Peyer's patch (tissue), 4 donors: ENCODE measurements around the gene HSDL1. TPM values are rescaled to one million over a fixed set of nuclear protein-coding genes. Genes with fewer than 3 reads are reported as not detected.

Source experiments
- DNase-seq, 3 donors: peaks; one replicate each; pipeline ENCODE4 v3.0.0-alpha.2; 2017 to 2019
- H3K27ac ChIP-seq, 4 donors: fragments of 200-600 bp; sonication (generic); one replicate each; pipeline ENCODE4 v1.5.1; 2016 to 2019
- H3K27me3 ChIP-seq, 2 donors: fragments of 200-600 bp; sonication (generic); one replicate each; pipeline ENCODE4 v1.5.1; 2019
- H3K36me3 ChIP-seq, 3 donors: fragments of 200-600 bp; sonication (generic); one replicate each; pipeline ENCODE4 v1.5.1; 2016 to 2019
- H3K4me1 ChIP-seq, 4 donors: fragments of 200-600 bp; sonication (generic); one replicate each; pipeline ENCODE4 v1.5.1; 2016 to 2019
- H3K4me3 ChIP-seq, 4 donors: fragments of 200-600 bp; sonication (generic); 1 replicate in 3 of 4; 2 replicates in 1 of 4; pipeline ENCODE4 v1.5.1; 2016 to 2019; ENCODE audit warnings: mild to moderate bottlenecking in 1 of 4
- H3K9me3 ChIP-seq, 4 donors: fragments of 200-600 bp; sonication (generic); one replicate each; pipeline ENCODE4 v1.5.1; 2016 to 2019; ENCODE audit warnings: mild to moderate bottlenecking in 1 of 4
- POLR2A ChIP-seq, 2 donors: fragments of 450-650 bp; IDR thresholded peaks; one replicate each; pipeline ENCODE4 v1.5.1; 2017; ENCODE audit warnings: antibody characterized with exemption in 2 of 2, mild to moderate bottlenecking in 2 of 2, moderate library complexity in 2 of 2
- total RNA-seq, 4 donors: library from RNA; depleted of rRNA; stranded (reverse); fragments of >200 nt; gene quantifications; one replicate each; pipeline ENCODE4 v1.1.0, GENCODE V29; 2016
- TF ChIP-seq, protein P1 (sequence below), 6 experiments: fragments of 450-650 bp in 4 of 6; fragments of 200-600 bp in 2 of 6; sonication (generic) in 1 of 6; IDR thresholded peaks; one replicate each; pipeline ENCODE4 v1.5.1; 2017 to 2019; ENCODE audit warnings: antibody characterized with exemption in 6 of 6, mild to moderate bottlenecking in 3 of 6, moderate library complexity in 1 of 6

Gene HSDL1
- total RNA-seq = 10 to 100 TPM in 3 of 4 donors, 1 to 10 TPM in 1; 8.4 to 25.0 (median 10.8) TPM

DNA sequence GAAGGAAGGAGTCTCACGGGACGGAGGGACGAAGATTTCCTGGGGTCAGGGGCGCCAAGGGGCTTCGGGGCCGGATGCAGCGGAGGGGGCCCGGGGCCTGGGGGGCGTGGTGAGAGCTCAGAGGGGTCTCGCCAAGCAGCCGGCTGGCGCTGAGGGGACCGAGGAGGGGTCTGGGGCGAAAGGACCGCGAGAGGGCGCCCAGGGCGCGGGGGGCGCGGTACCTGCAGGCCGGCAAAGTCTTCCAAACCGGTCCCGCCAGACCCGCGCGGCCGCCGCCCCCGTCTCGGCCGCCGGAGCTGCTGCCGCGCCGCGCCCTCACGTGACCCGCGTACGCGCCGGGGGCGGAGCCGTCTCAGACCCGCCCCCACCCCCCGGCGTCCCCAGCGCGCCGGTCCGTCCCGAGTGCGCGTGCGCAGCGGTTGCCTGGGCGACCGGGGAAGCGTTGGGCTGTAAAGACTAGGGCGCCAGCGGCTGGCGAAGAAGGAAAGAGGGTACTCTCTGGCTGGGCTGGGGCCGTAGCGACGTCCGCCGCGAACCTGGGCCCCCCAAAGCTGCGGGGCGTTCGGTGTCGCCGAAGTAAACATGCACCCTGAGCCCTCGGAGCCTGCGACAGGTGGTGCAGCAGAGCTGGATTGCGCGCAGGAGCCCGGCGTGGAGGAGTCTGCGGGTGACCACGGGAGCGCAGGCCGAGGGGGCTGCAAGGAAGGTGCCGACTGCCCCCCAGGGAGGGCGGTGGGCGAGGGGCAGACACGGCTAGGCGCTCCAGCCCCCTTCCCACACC is at the start of gene HSDL1, which contains the start of gene DNAAF1:
Gene HSDL1, minus strand, starts transcription at position 319 of the 781 bp plus-strand sequence. CDS start 13,856 bp downstream, outside the sequence.
Gene DNAAF1, plus strand, starts transcription at position 450 of the 781 bp plus-strand sequence. Its CDS starts 133 bp downstream, at position 583.
- peak within 1 kb of the TSS; percentile 55 to 100 (median 96) for H3K4me3 ChIP-seq
- peaks cover 0 to 16% (median 2%) of the 10 kb centered on the region in 4 donors for H3K4me1 ChIP-seq
- no peaks in the 10 kb centered on the region for H3K27me3 ChIP-seq
- H3K36me3 ChIP-seq = no peaks in the 10 kb centered on the region
- DNase-seq = peak; percentile 87 to 96 (median 95)
- no peaks in the 10 kb centered on the region for H3K9me3 ChIP-seq
- TF ChIP-seq POLR2A (IDR thresholded peaks at IDR 0.05) = peak in 1 of 2 donors; percentile 27
- TF ChIP-seq, protein P1, sequence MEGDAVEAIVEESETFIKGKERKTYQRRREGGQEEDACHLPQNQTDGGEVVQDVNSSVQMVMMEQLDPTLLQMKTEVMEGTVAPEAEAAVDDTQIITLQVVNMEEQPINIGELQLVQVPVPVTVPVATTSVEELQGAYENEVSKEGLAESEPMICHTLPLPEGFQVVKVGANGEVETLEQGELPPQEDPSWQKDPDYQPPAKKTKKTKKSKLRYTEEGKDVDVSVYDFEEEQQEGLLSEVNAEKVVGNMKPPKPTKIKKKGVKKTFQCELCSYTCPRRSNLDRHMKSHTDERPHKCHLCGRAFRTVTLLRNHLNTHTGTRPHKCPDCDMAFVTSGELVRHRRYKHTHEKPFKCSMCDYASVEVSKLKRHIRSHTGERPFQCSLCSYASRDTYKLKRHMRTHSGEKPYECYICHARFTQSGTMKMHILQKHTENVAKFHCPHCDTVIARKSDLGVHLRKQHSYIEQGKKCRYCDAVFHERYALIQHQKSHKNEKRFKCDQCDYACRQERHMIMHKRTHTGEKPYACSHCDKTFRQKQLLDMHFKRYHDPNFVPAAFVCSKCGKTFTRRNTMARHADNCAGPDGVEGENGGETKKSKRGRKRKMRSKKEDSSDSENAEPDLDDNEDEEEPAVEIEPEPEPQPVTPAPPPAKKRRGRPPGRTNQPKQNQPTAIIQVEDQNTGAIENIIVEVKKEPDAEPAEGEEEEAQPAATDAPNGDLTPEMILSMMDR (IDR thresholded peaks at IDR 0.05) = no peak
- peak within 1 kb of the TSS; percentile 58 to 89 (median 82) for H3K27ac ChIP-seq

- H3K4me3 ChIP-seq = peak overlapping the region in 1 of 4 donors; percentile 9
These were observed 49.0 kb upstream of the HSDL1 start for GRCh38 chr16:84194018-84194417.

DNA sequence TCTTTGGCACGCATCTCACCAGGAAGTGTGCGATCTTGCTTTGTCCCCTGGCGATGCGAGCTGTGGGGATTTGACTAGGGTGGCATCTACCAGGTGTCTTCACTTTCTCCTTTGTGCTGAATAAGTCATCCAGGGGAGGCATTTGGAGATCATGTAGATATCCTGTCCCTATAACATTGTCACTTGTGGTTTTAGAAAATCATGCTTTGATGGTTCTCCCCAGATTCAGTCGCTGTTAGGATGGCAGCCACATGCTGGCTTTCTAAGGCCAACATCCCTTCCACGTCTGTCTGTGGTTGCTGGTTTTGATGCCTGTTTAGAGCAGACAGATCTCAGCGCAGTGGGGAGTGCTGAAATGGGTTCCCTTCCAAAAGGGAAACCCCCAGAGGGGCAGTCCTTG is 48.5 kb upstream of the HSDL1 start:
- DNase-seq = no peak
- Histone ChIP-seq H3K27me3 (no peaks in the 10 kb centered on the region), H3K4me1 (no peaks in the 10 kb centered on the region), H3K4me3 (no peak overlapping the region), H3K27ac (no peak overlapping the region), H3K36me3 (no peaks in the 10 kb centered on the region), H3K9me3 (no peaks in the 10 kb centered on the region)
- TF ChIP-seq POLR2A (IDR thresholded peaks at IDR 0.05) = no peak
- TF ChIP-seq, protein P1 (IDR thresholded peaks at IDR 0.05) = no peak

More at GRCh38 chr16:84194018-84194417, 49.0 kb upstream of the HSDL1 start:
- TF ChIP-seq, protein P1 (IDR thresholded peaks at IDR 0.05) = no peak
- TF ChIP-seq POLR2A (IDR thresholded peaks at IDR 0.05) = no peak
- H3K36me3 ChIP-seq = no peaks in the 10 kb centered on the region
- no peak overlapping the region for H3K27ac ChIP-seq
- no peaks in the 10 kb centered on the region for H3K9me3 ChIP-seq
- no peaks in the 10 kb centered on the region for H3K27me3 ChIP-seq
- no peak for DNase-seq
- H3K4me1 ChIP-seq = no peaks in the 10 kb centered on the region

- DNase-seq = no peak
- Histone ChIP-seq H3K4me3 (no peak overlapping the region), H3K27ac (no peak overlapping the region), H3K4me1 (no peaks in the 10 kb centered on the region), H3K36me3 (no peaks in the 10 kb centered on the region), H3K9me3 (no peaks in the 10 kb centered on the region), H3K27me3 (no peaks in the 10 kb centered on the region)
- TF ChIP-seq, protein P1 (IDR thresholded peaks at IDR 0.05) = no peak
- TF ChIP-seq POLR2A (IDR thresholded peaks at IDR 0.05) = no peak
These were observed 46.5 kb upstream of the HSDL1 start for GRCh38 chr16:84191466-84191865.

GRCh38 chr16:84190731-84191388 is 45.9 kb upstream of the HSDL1 start, which contains the start of gene ADAD2:
ADAD2 (plus strand) TSS chr16:84191157; CDS start chr16:84191231, 74 bp downstream.
- no peak within 1 kb of the TSS for H3K27ac ChIP-seq
- no peaks in the 10 kb centered on the region for H3K36me3 ChIP-seq
- DNase-seq = no peak
- H3K9me3 ChIP-seq = no peaks in the 10 kb centered on the region
- H3K27me3 ChIP-seq = no peaks in the 10 kb centered on the region
- H3K4me3 ChIP-seq = no peak within 1 kb of the TSS
- TF ChIP-seq, protein P1 (IDR thresholded peaks at IDR 0.05) = no peak
- no peak for TF ChIP-seq POLR2A (IDR thresholded peaks at IDR 0.05)
- H3K4me1 ChIP-seq = peaks cover 0 to 6% (median 4%) of the 10 kb centered on the region in 4 donors
